Neural progenitor cell (in vitro differentiated cells): ENCODE measurements around the gene SMOC2.

ENCODE experiments used
- EZH2 ChIP-seq: fragments of 200-600 bp; sonication (generic); IDR thresholded peaks from 2 replicates; pipeline ENCODE4 v1.6.1; 2017; ENCODE audit warnings: antibody characterized with exemption, mild to moderate bottlenecking, moderate library complexity
- EZH2phosphoT487 ChIP-seq: fragments of 200-600 bp; sonication (generic); IDR thresholded peaks from 2 replicates; pipeline ENCODE4 v1.6.1; 2017; ENCODE audit warnings: antibody characterized with exemption
- TF ChIP-seq, protein P1 (sequence below): fragments of 200-600 bp; sonication (generic); IDR thresholded peaks from 2 replicates; pipeline ENCODE4 v1.5.1; 2017; ENCODE audit warnings: antibody characterized with exemption, mild to moderate bottlenecking

DNA sequence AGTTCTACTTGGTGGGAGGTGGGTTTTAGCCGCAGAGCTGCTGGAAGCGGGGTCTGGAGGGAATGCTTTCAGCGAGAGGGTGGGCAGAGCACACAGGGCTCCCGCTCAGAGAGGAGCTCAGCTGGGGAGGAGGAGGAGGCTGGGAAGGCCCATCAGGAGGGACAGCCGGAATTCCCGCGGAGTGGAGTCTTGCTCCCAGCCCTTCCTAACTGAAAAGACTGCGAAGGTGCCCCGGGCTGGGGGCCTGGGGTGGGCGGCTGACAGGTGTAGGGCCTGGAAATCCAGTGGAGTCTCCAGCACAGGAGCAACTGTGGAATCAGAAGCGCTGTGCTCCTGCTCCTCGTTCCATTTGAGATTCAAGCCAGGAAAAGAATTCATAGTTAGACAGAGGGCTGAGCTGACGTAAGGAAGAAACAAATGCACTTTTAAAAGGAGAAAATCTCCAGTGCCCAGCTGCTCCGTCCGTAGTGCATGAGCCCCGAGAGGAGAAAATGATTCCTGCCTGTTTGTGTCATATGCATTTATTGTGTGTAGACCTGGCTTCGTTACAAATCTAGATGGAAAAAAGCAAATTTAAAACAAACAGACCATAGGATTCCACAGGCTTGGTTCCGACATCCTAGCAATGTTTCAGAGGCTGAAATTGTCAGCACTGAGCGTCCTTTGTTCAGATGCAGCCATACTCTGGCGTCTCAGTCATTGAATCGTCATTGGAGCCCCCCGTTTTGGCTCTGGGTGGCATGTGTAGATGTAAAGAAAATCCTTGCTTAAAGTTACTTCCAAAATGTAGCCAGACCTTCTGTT, 197.7 kb downstream of the SMOC2 start:
- TF ChIP-seq EZH2phosphoT487 (no peak), EZH2 (no peak)
- TF ChIP-seq, protein P1, sequence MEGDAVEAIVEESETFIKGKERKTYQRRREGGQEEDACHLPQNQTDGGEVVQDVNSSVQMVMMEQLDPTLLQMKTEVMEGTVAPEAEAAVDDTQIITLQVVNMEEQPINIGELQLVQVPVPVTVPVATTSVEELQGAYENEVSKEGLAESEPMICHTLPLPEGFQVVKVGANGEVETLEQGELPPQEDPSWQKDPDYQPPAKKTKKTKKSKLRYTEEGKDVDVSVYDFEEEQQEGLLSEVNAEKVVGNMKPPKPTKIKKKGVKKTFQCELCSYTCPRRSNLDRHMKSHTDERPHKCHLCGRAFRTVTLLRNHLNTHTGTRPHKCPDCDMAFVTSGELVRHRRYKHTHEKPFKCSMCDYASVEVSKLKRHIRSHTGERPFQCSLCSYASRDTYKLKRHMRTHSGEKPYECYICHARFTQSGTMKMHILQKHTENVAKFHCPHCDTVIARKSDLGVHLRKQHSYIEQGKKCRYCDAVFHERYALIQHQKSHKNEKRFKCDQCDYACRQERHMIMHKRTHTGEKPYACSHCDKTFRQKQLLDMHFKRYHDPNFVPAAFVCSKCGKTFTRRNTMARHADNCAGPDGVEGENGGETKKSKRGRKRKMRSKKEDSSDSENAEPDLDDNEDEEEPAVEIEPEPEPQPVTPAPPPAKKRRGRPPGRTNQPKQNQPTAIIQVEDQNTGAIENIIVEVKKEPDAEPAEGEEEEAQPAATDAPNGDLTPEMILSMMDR: no peak
